Measurements from ENCODE around the gene MAEL.

Gene MAEL

DNA sequence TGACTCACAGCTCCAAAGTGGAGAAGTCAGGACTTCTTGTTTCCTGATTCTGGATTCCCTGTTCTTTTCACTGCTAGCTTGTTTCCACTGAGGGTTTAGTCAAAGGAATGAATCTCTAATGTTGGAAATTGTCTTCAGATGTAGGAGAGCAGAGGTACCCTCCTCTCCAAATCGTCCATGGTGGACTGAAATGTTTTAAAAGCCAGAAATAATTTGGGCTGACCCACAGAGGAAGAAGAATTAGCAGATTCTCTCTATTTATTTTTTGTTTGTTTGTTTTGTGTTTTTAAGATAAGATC is 70.7 kb downstream of the MAEL start:
- Mint-ChIP-seq H3K4me1 (no peaks in the 10 kb centered on the region), H3K27me3 (ENCODE audit: low read depth, poor library complexity) (peaks cover 6% of the 10 kb centered on the region), H3K36me3 (ENCODE audit: low read depth) (no peaks in the 10 kb centered on the region)

DNA sequence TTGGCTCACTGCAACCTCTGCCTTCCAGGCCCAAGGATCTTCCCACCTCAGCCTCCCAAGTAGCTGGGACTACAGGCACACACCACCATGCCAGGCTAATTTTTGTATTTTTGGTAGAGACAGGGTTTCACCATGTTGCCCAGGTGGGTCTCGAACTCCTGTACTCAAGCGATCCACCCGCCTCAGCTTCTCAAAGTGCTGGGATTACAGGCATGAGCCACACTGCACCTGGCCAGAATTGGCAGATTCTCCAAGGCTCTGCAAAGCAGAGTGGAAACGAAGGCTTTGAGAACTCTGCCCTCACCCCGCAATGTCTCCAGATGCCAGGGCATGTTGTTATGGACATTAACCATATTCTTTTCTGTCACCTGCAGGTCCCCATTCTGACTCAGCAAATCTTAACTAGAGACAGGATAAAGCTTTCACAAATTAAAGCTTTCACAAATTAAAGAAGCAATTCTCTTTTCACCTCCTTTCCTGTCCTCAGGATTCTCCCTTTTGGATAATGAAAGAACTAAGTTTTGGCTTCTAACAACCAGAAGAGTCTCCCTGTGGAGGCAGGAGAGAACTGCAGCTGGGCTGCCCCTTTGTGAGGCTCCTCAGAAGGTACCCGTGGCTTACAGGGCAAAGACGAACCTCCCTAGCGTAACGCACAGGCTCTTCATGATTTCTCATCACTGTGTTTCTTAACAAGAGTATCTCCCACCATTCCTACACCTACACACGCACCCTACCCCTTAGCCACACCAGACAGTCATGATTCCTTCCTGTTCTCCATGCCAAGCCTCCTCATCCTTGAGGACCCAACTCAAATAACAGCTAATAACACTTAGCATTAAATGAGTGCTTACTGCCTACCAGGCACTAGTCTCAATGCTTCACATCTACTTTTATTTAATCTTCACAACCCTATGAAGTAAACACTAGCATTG is 71.3 kb downstream of the MAEL start:
- H3K27me3 Mint-ChIP-seq (ENCODE audit: low read depth, poor library complexity) = peaks cover 12% of the 10 kb centered on the region
- TF ChIP-seq, protein P1, sequence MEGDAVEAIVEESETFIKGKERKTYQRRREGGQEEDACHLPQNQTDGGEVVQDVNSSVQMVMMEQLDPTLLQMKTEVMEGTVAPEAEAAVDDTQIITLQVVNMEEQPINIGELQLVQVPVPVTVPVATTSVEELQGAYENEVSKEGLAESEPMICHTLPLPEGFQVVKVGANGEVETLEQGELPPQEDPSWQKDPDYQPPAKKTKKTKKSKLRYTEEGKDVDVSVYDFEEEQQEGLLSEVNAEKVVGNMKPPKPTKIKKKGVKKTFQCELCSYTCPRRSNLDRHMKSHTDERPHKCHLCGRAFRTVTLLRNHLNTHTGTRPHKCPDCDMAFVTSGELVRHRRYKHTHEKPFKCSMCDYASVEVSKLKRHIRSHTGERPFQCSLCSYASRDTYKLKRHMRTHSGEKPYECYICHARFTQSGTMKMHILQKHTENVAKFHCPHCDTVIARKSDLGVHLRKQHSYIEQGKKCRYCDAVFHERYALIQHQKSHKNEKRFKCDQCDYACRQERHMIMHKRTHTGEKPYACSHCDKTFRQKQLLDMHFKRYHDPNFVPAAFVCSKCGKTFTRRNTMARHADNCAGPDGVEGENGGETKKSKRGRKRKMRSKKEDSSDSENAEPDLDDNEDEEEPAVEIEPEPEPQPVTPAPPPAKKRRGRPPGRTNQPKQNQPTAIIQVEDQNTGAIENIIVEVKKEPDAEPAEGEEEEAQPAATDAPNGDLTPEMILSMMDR (IDR thresholded peaks at IDR 0.05) = peak; percentile 8
- H3K27ac Mint-ChIP-seq = no peak overlapping the region

More for the DNA sequence above, 70.7 kb downstream of the MAEL start:
- DNase-seq = no peak
- TF ChIP-seq, protein P1 (IDR thresholded peaks at IDR 0.05) = no peak
- H3K9me3 Mint-ChIP-seq = no peaks in the 10 kb centered on the region
- no peak overlapping the region for H3K27ac Mint-ChIP-seq
- no peak overlapping the region for H3K4me3 Mint-ChIP-seq

DNA sequence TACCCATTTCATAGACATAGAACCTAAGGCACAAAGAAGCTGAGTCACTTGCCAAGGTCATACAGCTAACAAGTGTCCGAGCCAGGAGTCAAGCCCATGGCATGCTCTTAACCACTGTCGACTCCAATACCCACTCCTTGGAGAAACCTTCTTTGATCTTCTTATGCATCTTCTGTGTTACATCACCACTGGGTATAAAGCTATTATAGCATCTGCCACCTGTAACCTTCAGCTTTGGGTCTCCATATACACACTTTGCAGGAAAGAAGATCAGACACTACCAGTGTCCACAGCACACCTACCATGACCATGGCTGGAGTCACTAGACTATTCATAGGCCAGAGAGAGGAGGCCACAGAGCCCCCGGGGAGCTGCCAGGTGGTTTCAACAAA is 72.0 kb downstream of the MAEL start:
- TF ChIP-seq, protein P1 (IDR thresholded peaks at IDR 0.05) = no peak
- Mint-ChIP-seq H3K4me3 (no peak overlapping the region), H3K36me3 (ENCODE audit: low read depth) (no peaks in the 10 kb centered on the region), H3K9me3 (no peaks in the 10 kb centered on the region), H3K4me1 (no peaks in the 10 kb centered on the region), H3K27me3 (ENCODE audit: low read depth, poor library complexity) (peaks cover 12% of the 10 kb centered on the region), H3K27ac (no peak overlapping the region)
- no peak for DNase-seq

More for the DNA sequence above, 71.3 kb downstream of the MAEL start:
- Mint-ChIP-seq H3K36me3 (ENCODE audit: low read depth) (no peaks in the 10 kb centered on the region), H3K4me3 (no peak overlapping the region), H3K9me3 (no peaks in the 10 kb centered on the region), H3K4me1 (no peaks in the 10 kb centered on the region)
- no peak for DNase-seq

DNA sequence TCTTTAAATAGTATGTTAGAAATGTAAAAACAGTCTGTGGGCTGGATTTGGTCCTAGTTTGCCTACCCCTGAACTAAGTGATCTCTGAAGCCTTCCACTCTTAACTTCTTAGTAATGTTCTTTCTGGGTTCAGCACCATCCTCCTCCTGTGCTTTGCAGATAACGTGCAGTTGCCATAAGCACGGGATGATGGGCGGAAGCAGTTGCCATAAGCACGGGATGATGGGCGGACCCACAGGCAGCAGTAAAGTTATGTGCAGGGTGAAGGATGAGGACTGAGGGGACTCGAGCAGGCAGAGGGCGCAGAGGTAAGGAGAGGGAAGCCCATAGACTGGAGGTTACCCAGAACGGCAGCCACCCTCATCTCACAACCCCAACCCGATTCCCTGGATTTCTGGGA is 75.5 kb downstream of the MAEL start:
- H3K27me3 Mint-ChIP-seq (ENCODE audit: low read depth, poor library complexity) = peaks cover 8% of the 10 kb centered on the region
- TF ChIP-seq, protein P1 (IDR thresholded peaks at IDR 0.05) = no peak
- peaks cover 8% of the 10 kb centered on the region for H3K4me1 Mint-ChIP-seq
- no peak overlapping the region for H3K27ac Mint-ChIP-seq
- no peak overlapping the region for H3K4me3 Mint-ChIP-seq
- no peaks in the 10 kb centered on the region for H3K36me3 Mint-ChIP-seq (ENCODE audit: low read depth)
- H3K9me3 Mint-ChIP-seq = no peaks in the 10 kb centered on the region
- no peak for DNase-seq

- peaks cover 8% of the 10 kb centered on the region for H3K4me1 Mint-ChIP-seq
- H3K36me3 Mint-ChIP-seq (ENCODE audit: low read depth) = no peaks in the 10 kb centered on the region
- no peak overlapping the region for H3K4me3 Mint-ChIP-seq
- no peak for DNase-seq
- TF ChIP-seq, protein P1 (IDR thresholded peaks at IDR 0.05) = no peak
- H3K9me3 Mint-ChIP-seq = no peaks in the 10 kb centered on the region
- no peak overlapping the region for H3K27ac Mint-ChIP-seq
- peaks cover 8% of the 10 kb centered on the region for H3K27me3 Mint-ChIP-seq (ENCODE audit: low read depth, poor library complexity)
Measured at GRCh38 chr1:167065471-167065870, 76.4 kb downstream of the MAEL start.
